ENCODE data around the gene SERPINB10.

SERPINB10 gene

GRCh38 chr18:63980896-63981460 lies 73.2 kb downstream of the SERPINB10 start:
- no peak for DNase-seq (ENCODE audit: low read depth)

- no peak for DNase-seq (ENCODE audit: low read depth)
These were observed 74.0 kb downstream of the SERPINB10 start for GRCh38 chr18:63981719-63982118.

DNA sequence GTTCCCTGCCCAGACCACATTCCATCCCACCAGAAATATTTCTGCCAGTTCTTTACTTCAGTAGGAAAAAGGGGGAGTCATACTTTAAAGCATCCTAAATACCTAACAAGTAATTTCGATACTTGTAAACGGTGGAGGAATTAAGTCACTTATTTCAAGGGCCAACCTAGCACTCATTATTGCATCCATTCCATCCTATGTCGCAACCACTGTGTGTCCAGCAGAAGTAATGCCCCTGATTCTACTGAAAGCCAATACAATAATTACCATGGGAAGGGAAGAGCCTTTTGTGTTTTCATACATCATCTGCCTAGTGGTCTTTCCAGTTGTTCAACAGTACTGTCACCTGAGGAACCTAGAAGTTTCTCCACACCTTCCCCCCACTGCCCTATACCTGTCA lies 74.6 kb downstream of the SERPINB10 start:
- no peak for DNase-seq (ENCODE audit: low read depth)

Data from stimulated activated CD8-positive, alpha-beta memory T cell treated with anti-CD3 and anti-CD28 coated beads, Interleukin-4, amount 100 ng/mL, for 24 hours (primary cell).